Measurements from ENCODE around the gene NLGN4Y.
"Not testable (repeated sequence)": the region's sequence is repeated elsewhere in the genome, so short reads cannot be mapped to it uniquely, and the experiment has no call there.

Gene NLGN4Y

GRCh38 chrY:14837466-14837865 is 313.1 kb downstream of the NLGN4Y start:
- DNase-seq: no peak

DNA sequence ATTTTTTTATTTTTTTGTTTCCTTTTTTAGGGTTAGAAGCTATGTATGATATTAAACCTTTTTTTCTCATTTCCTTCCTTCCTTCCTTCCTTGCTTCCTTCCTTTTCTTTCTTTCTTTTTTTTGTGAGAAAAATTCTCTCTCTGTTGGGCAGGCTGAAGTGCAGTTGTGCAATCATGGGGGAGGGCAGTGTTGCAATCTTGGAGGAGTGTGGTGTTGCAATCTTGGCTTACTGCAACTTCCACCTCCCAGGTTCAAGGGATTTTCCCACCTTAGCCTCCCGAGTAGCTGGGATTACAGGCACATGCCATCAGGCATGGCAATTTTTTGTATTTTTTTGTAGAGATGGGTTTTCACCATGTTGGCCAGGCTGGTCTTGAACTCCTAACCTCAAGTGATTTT is 326.4 kb downstream of the NLGN4Y start:
- DNase-seq: no peak

DNA sequence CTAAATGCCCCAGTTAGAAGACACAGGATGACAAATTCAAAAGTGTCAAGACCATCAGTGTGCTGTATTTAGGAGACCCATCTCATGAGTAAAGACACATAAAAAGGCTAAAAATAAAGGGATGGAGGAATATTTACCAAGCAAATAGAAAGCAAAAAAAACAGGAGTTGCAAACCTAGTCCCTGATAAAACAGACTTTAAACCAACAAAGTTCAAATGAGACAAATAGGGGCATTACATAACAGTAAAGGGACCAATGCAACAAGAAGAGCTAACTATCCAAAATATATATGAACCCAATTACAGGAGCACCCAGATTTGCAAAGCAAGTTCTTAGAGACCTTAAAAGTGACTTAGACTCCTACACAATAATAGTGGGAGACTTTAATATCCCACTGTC is 336.1 kb downstream of the NLGN4Y start:
- DNase-seq: no peak

GRCh38 chrY:14861033-14861432 is 336.7 kb downstream of the NLGN4Y start:
- DNase-seq: not testable (repeated sequence)

- DNase-seq: no peak
Observed at GRCh38 chrY:14871971-14872370, 347.6 kb downstream of the NLGN4Y start.
